ENCODE data around the gene ENAM. TPM values are rescaled to one million over a fixed set of nuclear protein-coding genes. Genes with fewer than 3 reads are reported as not detected.

ENAM gene
- polyA plus RNA-seq, 1 of the 3 experiments (the other 2 are of a cell fraction): 0.20 TPM

- ChIA-PET POLR2A (no interaction called here), CTCF (interaction anchor here (0.9 kb wide), 1 partner anchor 48 kb away, joined by 3 read pairs; no protein-coding TSS in a partner anchor)
- DNase-seq: no peak
- Histone ChIP-seq H3K36me3 (replicated peaks in 1 of 2; ENCODE audit: control insufficient read depth in 1 of 2, insufficient read depth in 2 of 2, low read length in 1 of 2) (no peaks in the 10 kb centered on the region), H3K27me3 (ENCODE audit: insufficient read depth) (peaks cover 7% of the 10 kb centered on the region; the same call in 1 of the 2 replicates), H3K4me2 (no peak overlapping the region), H2AFZ (ENCODE audit: low read depth) (no peak overlapping the region), H4K20me1 (ENCODE audit: insufficient read depth) (no peaks in the 10 kb centered on the region), H3K4me1 (ENCODE audit: control insufficient read depth in 1 of 2, insufficient read depth in 2 of 2, low read depth in 1 of 2, low read length in 1 of 2) (no peaks in the 10 kb centered on the region), H3K9ac (no peak overlapping the region), H3K4me3 (ENCODE audit: low read depth in 2 of 2, low read length in 1 of 2) (no peak overlapping the region), H3F3A (replicated peaks; ENCODE audit: insufficient read depth) (no peaks in the 10 kb centered on the region), H3K9me3 (no peaks in the 10 kb centered on the region), H3K27ac (ENCODE audit: low read depth in 2 of 2, low read length in 1 of 2) (no peak overlapping the region), H3K79me2 (ENCODE audit: insufficient read depth) (no peaks in the 10 kb centered on the region), H3K9me2 (no peaks in the 10 kb centered on the region)
- WGBS (ENCODE audit: low lambda C conversion rate): 8% methylated on average over 3 of the region's 3 CpGs
- no peak for TF ChIP-seq SIN3A (IDR thresholded peaks at IDR 0.05; ENCODE audit: borderline replicate concordance, low read depth, low read length)
- no peak for TF ChIP-seq RFX5 (IDR thresholded peaks at IDR 0.05; ENCODE audit: low read length)
- TF ChIP-seq ELF1 (IDR thresholded peaks at IDR 0.05): no peak
- TF ChIP-seq FOSL2 (IDR thresholded peaks at IDR 0.05; ENCODE audit: borderline replicate concordance, low read depth): no peak
- no peak for TF ChIP-seq JUND (IDR thresholded peaks at IDR 0.05)
Measured at GRCh38 chr4:70603856-70604255, 24.7 kb upstream of the ENAM start.

- no peaks in the 10 kb centered on the region for H4K20me1 ChIP-seq (ENCODE audit: insufficient read depth)
- H3K4me1 ChIP-seq (ENCODE audit: control insufficient read depth in 1 of 2, insufficient read depth in 2 of 2, low read depth in 1 of 2, low read length in 1 of 2): no peaks in the 10 kb centered on the region
- H3K27me3 ChIP-seq (ENCODE audit: insufficient read depth): peaks cover 7% of the 10 kb centered on the region; the same call in 1 of the 2 replicates
- ChIA-PET POLR2A (no interaction called here), CTCF (interaction anchor here (1.1 kb wide), 1 partner anchor 28 kb away, joined by 3 read pairs; no protein-coding TSS in a partner anchor)
- TF ChIP-seq SIN3A (IDR thresholded peaks at IDR 0.05; ENCODE audit: borderline replicate concordance, low read depth, low read length) (no peak), CTCF (IDR thresholded peaks at IDR 0.05) (no peak), CHD2 (IDR thresholded peaks at IDR 0.05; ENCODE audit: low read length, partially characterized antibody) (no peak), SMC3 (IDR thresholded peaks at IDR 0.05; ENCODE audit: low read depth, low read length) (no peak), USF1 (IDR thresholded peaks at IDR 0.05; ENCODE audit: borderline replicate concordance, low read depth) (no peak), POLR2AphosphoS5 (IDR thresholded peaks at IDR 0.05; ENCODE audit: low read depth, low read length) (no peak), NRF1 (IDR thresholded peaks at IDR 0.05; ENCODE audit: low read depth, low read length) (no peak), TEAD4 (IDR thresholded peaks at IDR 0.05; ENCODE audit: borderline replicate concordance, insufficient read depth) (no peak), RXRA (IDR thresholded peaks at IDR 0.05; ENCODE audit: borderline replicate concordance, low read depth) (no peak), FOXJ3 (CRISPR knock-in tag; IDR thresholded peaks at IDR 0.05) (no peak)
- no peaks in the 10 kb centered on the region for H3F3A ChIP-seq (replicated peaks; ENCODE audit: insufficient read depth)
- H3K9me3 ChIP-seq: no peaks in the 10 kb centered on the region
- no peak overlapping the region for H2AFZ ChIP-seq (ENCODE audit: low read depth)
- WGBS (ENCODE audit: low lambda C conversion rate): 21% methylated on average over 6 of the region's 8 CpGs
- H3K79me2 ChIP-seq (ENCODE audit: insufficient read depth): no peaks in the 10 kb centered on the region
- no peak overlapping the region for H3K4me3 ChIP-seq (ENCODE audit: low read depth in 2 of 2, low read length in 1 of 2)
- H3K36me3 ChIP-seq (replicated peaks in 1 of 2; ENCODE audit: control insufficient read depth in 1 of 2, insufficient read depth in 2 of 2, low read length in 1 of 2): no peaks in the 10 kb centered on the region
- H3K9me2 ChIP-seq: no peaks in the 10 kb centered on the region
- H3K9ac ChIP-seq: no peak overlapping the region
- H3K27ac ChIP-seq (ENCODE audit: low read depth in 2 of 2, low read length in 1 of 2): no peak overlapping the region
- DNase-seq: no peak
- H3K4me2 ChIP-seq: no peak overlapping the region
Measured at GRCh38 chr4:70606459-70606858, 22.1 kb upstream of the ENAM start.
